DOHH2 (cell line): ENCODE results near the gene DBNDD1.
"Not testable (repeated sequence)": the region's sequence is repeated elsewhere in the genome, so short reads cannot be mapped to it uniquely, and the experiment has no call there.

Experiments
- H3F3A ChIP-seq: fragments of 200-600 bp; sonication (generic), shearing (Covaris generic); 2 replicates; pipeline ENCODE4 v1.6.0; 2016; ENCODE audit warnings: antibody characterized with exemption, mild to moderate bottlenecking; ENCODE audit not compliant: control insufficient read depth, insufficient read depth
- H3K27ac ChIP-seq: fragments of 200-600 bp; sonication (generic); 2 replicates; pipeline ENCODE4 v1.5.1; 2014; ENCODE audit warnings: low read depth, mild to moderate bottlenecking, low read length, moderate library complexity
- H3K27me3 ChIP-seq: fragments of 200-600 bp; sonication (generic); 2 replicates; pipeline ENCODE4 v1.6.1; 2014; ENCODE audit warnings: mild to moderate bottlenecking, low read length, mixed read lengths; ENCODE audit not compliant: control insufficient read depth
- H3K36me3 ChIP-seq: fragments of 200-600 bp; sonication (generic); 2 replicates; pipeline ENCODE4 v1.6.1; 2014; ENCODE audit warnings: mild to moderate bottlenecking, low read length, moderate library complexity, mixed read lengths; ENCODE audit not compliant: control insufficient read depth
- H3K4me1 ChIP-seq: fragments of 200-600 bp; sonication (generic); 2 replicates; pipeline ENCODE4 v1.6.1; 2014; ENCODE audit warnings: mild to moderate bottlenecking, low read length, mixed read lengths; ENCODE audit not compliant: control insufficient read depth
- H3K4me2 ChIP-seq: fragments of 200-600 bp; sonication (generic); 2 replicates; pipeline ENCODE4 v1.6.0; 2014; ENCODE audit warnings: mild to moderate bottlenecking, low read length, moderate library complexity
- H3K4me3 ChIP-seq: fragments of 200-600 bp; sonication (generic); 2 replicates; pipeline ENCODE4 v1.5.1; 2014; ENCODE audit warnings: mild to moderate bottlenecking, low read length, mixed read lengths
- H3K79me2 ChIP-seq: fragments of 200-600 bp; sonication (generic); 2 replicates; pipeline ENCODE4 v1.6.1; 2014; ENCODE audit warnings: mild to moderate bottlenecking, low read length, mixed read lengths; ENCODE audit not compliant: control insufficient read depth
- H3K9me2 ChIP-seq: fragments of 200-600 bp; sonication (generic); replicated peaks from 2 replicates; pipeline ENCODE4 v1.6.1; 2014; ENCODE audit warnings: mild to moderate bottlenecking, low read length, mixed read lengths; ENCODE audit not compliant: control insufficient read depth
- H3K9me3 ChIP-seq: fragments of 200-600 bp; sonication (generic); 2 replicates; pipeline ENCODE4 v1.6.1; 2014; ENCODE audit warnings: antibody characterized with exemption, low read length, mixed read lengths; ENCODE audit not compliant: control insufficient read depth, insufficient read depth
- H4K20me1 ChIP-seq: fragments of 200-600 bp; sonication (generic); 2 replicates; pipeline ENCODE4 v1.6.0; 2014; ENCODE audit warnings: low read depth, mild to moderate bottlenecking, antibody characterized with exemption, low read length, moderate library complexity; ENCODE audit not compliant: control insufficient read depth, insufficient read depth
- CTCF ChIP-seq: fragments of 200-600 bp; sonication (generic); IDR thresholded peaks from one replicate; pipeline ENCODE4 v1.5.1; 2014; ENCODE audit warnings: antibody characterized with exemption, mild to moderate bottlenecking, low read depth, low read length; ENCODE audit not compliant: poor library complexity, severe bottlenecking
- EZH2phosphoT487 ChIP-seq: fragments of 200-600 bp; sonication (generic); IDR thresholded peaks from 2 replicates; pipeline ENCODE4 v1.6.1; 2017; ENCODE audit warnings: borderline replicate concordance, mild to moderate bottlenecking, antibody characterized with exemption, low read length, moderate library complexity, mixed read lengths

DBNDD1 gene

GRCh38 chr16:89971495-89972243 lies 47.6 kb downstream of the DBNDD1 start:
- peaks cover 47% of the 10 kb centered on the region for H3K79me2 ChIP-seq
- peaks cover 37% of the 10 kb centered on the region for H3F3A ChIP-seq
- TF ChIP-seq EZH2phosphoT487 (no peak), CTCF (no peak)
- H3K27ac ChIP-seq: no peak overlapping the region
- peaks cover 27% of the 10 kb centered on the region for H3K36me3 ChIP-seq
- H3K27me3 ChIP-seq: no peaks in the 10 kb centered on the region
- peaks cover 18% of the 10 kb centered on the region for H4K20me1 ChIP-seq
- H3K4me1 ChIP-seq: peaks cover 72% of the 10 kb centered on the region
- H3K4me2 ChIP-seq: peak overlapping the region; percentile 96
- peak overlapping the region; percentile 86 for H3K4me3 ChIP-seq
- H3K9me2 ChIP-seq: no peaks in the 10 kb centered on the region
- no peaks in the 10 kb centered on the region for H3K9me3 ChIP-seq

GRCh38 chr16:89969741-89970410 lies 49.4 kb downstream of the DBNDD1 start:
- Histone ChIP-seq H3K9me3 (no peaks in the 10 kb centered on the region), H3K4me2 (peak overlapping the region; percentile 25), H3K36me3 (peaks cover 37% of the 10 kb centered on the region), H3K27me3 (no peaks in the 10 kb centered on the region), H3K4me1 (peaks cover 81% of the 10 kb centered on the region), H4K20me1 (peaks cover 13% of the 10 kb centered on the region), H3F3A (peaks cover 49% of the 10 kb centered on the region), H3K9me2 (no peaks in the 10 kb centered on the region), H3K4me3 (peak overlapping the region; percentile 13; the same call in 1 of the 2 replicates), H3K27ac (peak overlapping the region; percentile 48), H3K79me2 (peaks cover 29% of the 10 kb centered on the region)
- TF ChIP-seq CTCF (no peak), EZH2phosphoT487 (no peak)

GRCh38 chr16:89968074-89968473 lies 51.2 kb downstream of the DBNDD1 start:
- H3K4me2 ChIP-seq, H4K20me1 ChIP-seq, H3K9me2 ChIP-seq, H3K27me3 ChIP-seq, H3K27ac ChIP-seq, H3K9me3 ChIP-seq, H3K4me3 ChIP-seq: not testable (repeated sequence)
- Histone ChIP-seq H3K36me3 (peaks cover 51% of the 10 kb centered on the region), H3K4me1 (peaks cover 67% of the 10 kb centered on the region), H3K79me2 (peaks cover 15% of the 10 kb centered on the region), H3F3A (peaks cover 60% of the 10 kb centered on the region)

- not testable (repeated sequence) for H4K20me1 ChIP-seq, H3K27me3 ChIP-seq, H3K79me2 ChIP-seq, H3K9me2 ChIP-seq, H3K27ac ChIP-seq, H3K9me3 ChIP-seq, H3K4me3 ChIP-seq, H3K4me2 ChIP-seq
- Histone ChIP-seq H3K4me1 (peaks cover 67% of the 10 kb centered on the region), H3F3A (peaks cover 64% of the 10 kb centered on the region), H3K36me3 (peaks cover 57% of the 10 kb centered on the region)
Measured at GRCh38 chr16:89967436-89967835, 51.8 kb downstream of the DBNDD1 start.
